ENCODE data around the gene ATXN10.

DNA sequence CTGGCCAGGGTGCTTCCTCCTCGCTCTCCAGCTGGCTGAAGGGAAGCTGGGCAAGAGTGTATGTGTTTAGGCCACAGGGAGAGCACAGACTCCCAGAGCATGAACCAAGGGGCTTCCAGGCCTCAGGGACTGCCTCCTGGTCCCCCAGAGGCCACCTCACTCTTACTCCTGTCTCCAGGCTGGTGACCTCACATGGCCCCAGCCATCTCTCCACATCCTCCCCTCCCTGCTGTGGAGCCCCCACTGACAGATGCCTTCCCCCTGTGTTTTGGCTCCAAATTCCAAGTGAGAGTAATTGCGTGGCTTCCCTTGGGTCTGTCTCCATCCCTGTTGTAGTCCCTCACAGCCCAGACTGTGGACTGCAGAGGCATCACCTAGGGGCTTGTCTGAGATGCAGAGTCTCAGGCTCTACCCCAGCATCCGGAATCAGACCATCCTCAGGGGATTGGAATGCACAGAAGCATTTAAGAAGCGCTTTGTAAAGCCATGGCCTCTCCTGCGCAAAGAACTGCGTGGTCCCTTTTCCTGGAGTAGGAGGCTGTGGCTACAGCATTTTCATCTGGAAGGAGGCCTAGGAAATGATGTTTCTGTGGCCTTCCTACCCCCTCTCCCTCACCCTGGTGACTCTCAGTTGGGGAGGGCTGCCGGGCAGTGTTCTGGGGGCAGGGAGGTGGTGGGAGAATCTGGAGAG is 91.1 kb downstream of the ATXN10 start:
- TF ChIP-seq EZH2phosphoT487 (IDR thresholded peaks at IDR 0.05; ENCODE audit: insufficient read depth, low read depth) = no peak
- no peak for TF ChIP-seq EZH2 (IDR thresholded peaks at IDR 0.05; ENCODE audit: insufficient read depth, poor library complexity, severe bottlenecking)
